ENCODE data around the gene LTBP3.

The LTBP3 gene

GRCh38 chr11:65581928-65582327, 23.8 kb upstream of the LTBP3 start:
- no peak overlapping the region for H3K27ac Mint-ChIP-seq
- H3K4me3 Mint-ChIP-seq, result no peak overlapping the region
- H3K36me3 Mint-ChIP-seq (ENCODE audit: low read depth), result no peaks in the 10 kb centered on the region
- TF ChIP-seq, protein P1, sequence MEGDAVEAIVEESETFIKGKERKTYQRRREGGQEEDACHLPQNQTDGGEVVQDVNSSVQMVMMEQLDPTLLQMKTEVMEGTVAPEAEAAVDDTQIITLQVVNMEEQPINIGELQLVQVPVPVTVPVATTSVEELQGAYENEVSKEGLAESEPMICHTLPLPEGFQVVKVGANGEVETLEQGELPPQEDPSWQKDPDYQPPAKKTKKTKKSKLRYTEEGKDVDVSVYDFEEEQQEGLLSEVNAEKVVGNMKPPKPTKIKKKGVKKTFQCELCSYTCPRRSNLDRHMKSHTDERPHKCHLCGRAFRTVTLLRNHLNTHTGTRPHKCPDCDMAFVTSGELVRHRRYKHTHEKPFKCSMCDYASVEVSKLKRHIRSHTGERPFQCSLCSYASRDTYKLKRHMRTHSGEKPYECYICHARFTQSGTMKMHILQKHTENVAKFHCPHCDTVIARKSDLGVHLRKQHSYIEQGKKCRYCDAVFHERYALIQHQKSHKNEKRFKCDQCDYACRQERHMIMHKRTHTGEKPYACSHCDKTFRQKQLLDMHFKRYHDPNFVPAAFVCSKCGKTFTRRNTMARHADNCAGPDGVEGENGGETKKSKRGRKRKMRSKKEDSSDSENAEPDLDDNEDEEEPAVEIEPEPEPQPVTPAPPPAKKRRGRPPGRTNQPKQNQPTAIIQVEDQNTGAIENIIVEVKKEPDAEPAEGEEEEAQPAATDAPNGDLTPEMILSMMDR (IDR thresholded peaks at IDR 0.05), result no peak
- peaks cover 36% of the 10 kb centered on the region for H3K4me1 Mint-ChIP-seq
- no peaks in the 10 kb centered on the region for H3K9me3 Mint-ChIP-seq
- H3K27me3 Mint-ChIP-seq (ENCODE audit: low read depth, poor library complexity), result peaks cover 33% of the 10 kb centered on the region
- no peak for DNase-seq

- DNase-seq, result no peak
Measured at GRCh38 chr11:65580756-65581155, 22.6 kb upstream of the LTBP3 start.

DNA sequence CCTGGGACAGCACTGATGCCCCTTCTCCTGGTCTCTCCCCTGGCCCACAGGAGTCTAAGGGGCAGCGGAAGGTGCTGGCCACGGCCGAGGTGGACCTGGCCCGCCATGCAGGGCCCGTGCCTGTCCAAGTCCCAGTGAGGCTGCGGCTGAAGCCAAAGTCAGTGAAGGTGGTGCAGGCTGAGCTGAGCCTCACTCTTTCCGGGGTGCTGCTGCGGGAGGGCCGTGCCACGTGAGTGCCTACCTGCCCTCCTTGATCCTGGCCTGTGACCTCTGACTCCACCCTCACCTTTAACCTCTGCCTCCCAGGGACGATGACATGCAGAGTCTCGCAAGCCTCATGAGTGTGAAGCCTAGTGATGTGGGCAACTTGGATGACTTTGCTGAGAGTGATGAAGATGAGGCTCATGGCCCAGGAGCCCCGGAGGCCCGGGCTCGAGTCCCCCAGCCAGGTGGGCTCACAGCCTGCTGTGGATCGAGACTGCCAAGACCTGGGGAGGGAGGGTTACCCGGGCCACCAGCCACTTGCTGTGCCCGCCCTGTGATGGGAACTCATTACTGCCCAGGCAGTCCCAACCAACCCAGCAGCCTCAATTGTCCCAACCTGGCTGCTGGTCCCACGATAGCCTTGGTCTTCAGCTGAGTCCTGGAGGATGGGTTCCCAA, 22.0 kb upstream of the LTBP3 start:
- TF ChIP-seq, protein P1 (IDR thresholded peaks at IDR 0.05), result no peak
- Mint-ChIP-seq H3K27me3 (ENCODE audit: low read depth, poor library complexity) (peaks cover 35% of the 10 kb centered on the region), H3K27ac (no peak overlapping the region), H3K4me3 (no peak overlapping the region), H3K4me1 (peaks cover 36% of the 10 kb centered on the region), H3K36me3 (ENCODE audit: low read depth) (no peaks in the 10 kb centered on the region), H3K9me3 (no peaks in the 10 kb centered on the region)
- no peak for DNase-seq

More at GRCh38 chr11:65580756-65581155, 22.6 kb upstream of the LTBP3 start:
- Mint-ChIP-seq H3K36me3 (ENCODE audit: low read depth) (no peaks in the 10 kb centered on the region), H3K4me1 (peaks cover 30% of the 10 kb centered on the region), H3K27me3 (ENCODE audit: low read depth, poor library complexity) (peaks cover 35% of the 10 kb centered on the region), H3K27ac (no peak overlapping the region), H3K4me3 (no peak overlapping the region), H3K9me3 (no peaks in the 10 kb centered on the region)
- TF ChIP-seq, protein P1 (IDR thresholded peaks at IDR 0.05), result no peak

GRCh38 chr11:65579291-65579690, 21.1 kb upstream of the LTBP3 start:
- no peak overlapping the region for H3K27ac Mint-ChIP-seq
- no peaks in the 10 kb centered on the region for H3K9me3 Mint-ChIP-seq
- peaks cover 37% of the 10 kb centered on the region for H3K27me3 Mint-ChIP-seq (ENCODE audit: low read depth, poor library complexity)
- no peaks in the 10 kb centered on the region for H3K36me3 Mint-ChIP-seq (ENCODE audit: low read depth)
- peaks cover 37% of the 10 kb centered on the region for H3K4me1 Mint-ChIP-seq
- TF ChIP-seq, protein P1 (IDR thresholded peaks at IDR 0.05), result no peak
- DNase-seq, result no peak
- no peak overlapping the region for H3K4me3 Mint-ChIP-seq

DNA sequence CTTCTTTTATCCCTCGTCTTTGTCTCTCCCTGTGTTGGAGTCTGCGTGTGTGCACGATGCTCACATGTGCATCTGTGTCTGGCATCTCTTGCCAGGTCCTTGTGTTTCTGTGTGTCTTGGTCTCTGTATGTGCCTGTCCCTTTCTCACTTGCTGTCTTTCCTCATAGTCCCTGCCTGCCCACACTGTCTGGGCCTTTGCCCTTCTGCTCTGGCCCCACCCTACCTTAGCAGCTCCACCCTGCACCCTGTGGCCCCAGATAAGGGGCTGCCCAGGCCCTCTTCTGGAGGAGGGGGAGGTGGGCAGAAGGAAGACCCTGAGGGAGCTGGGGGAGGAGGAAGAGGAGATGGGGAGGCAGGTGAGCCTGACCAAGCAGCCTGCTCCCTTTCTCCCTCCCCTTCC, 20.5 kb upstream of the LTBP3 start:
- no peaks in the 10 kb centered on the region for H3K36me3 Mint-ChIP-seq (ENCODE audit: low read depth)
- DNase-seq, result no peak
- H3K4me1 Mint-ChIP-seq, result peaks cover 37% of the 10 kb centered on the region
- H3K4me3 Mint-ChIP-seq, result peak overlapping the region; percentile 52
- peaks cover 32% of the 10 kb centered on the region for H3K27me3 Mint-ChIP-seq (ENCODE audit: low read depth, poor library complexity)
- TF ChIP-seq, protein P1 (IDR thresholded peaks at IDR 0.05), result no peak
- H3K9me3 Mint-ChIP-seq, result no peaks in the 10 kb centered on the region
- no peak overlapping the region for H3K27ac Mint-ChIP-seq

GRCh38 chr11:65578134-65578533, 20.0 kb upstream of the LTBP3 start:
- Mint-ChIP-seq H3K9me3 (no peaks in the 10 kb centered on the region), H3K4me3 (peak overlapping the region; percentile 33), H3K27me3 (ENCODE audit: low read depth, poor library complexity) (peaks cover 29% of the 10 kb centered on the region), H3K27ac (no peak overlapping the region), H3K36me3 (ENCODE audit: low read depth) (no peaks in the 10 kb centered on the region), H3K4me1 (peaks cover 42% of the 10 kb centered on the region)
- TF ChIP-seq, protein P1 (IDR thresholded peaks at IDR 0.05), result no peak
- DNase-seq, result no peak
